Neural progenitor cell (in vitro differentiated cells): ENCODE data around the gene ITGA2B.
"Not testable (repeated sequence)": the region's sequence is repeated elsewhere in the genome, so short reads cannot be mapped to it uniquely, and the experiment has no call there.

Experiments used
- EZH2 ChIP-seq: fragments of 200-600 bp; sonication (generic); IDR thresholded peaks from 2 replicates; pipeline ENCODE4 v1.6.1; 2017; ENCODE audit warnings: antibody characterized with exemption, mild to moderate bottlenecking, moderate library complexity
- EZH2phosphoT487 ChIP-seq: fragments of 200-600 bp; sonication (generic); IDR thresholded peaks from 2 replicates; pipeline ENCODE4 v1.6.1; 2017; ENCODE audit warnings: antibody characterized with exemption
- TF ChIP-seq, protein P1 (sequence below): fragments of 200-600 bp; sonication (generic); IDR thresholded peaks from 2 replicates; pipeline ENCODE4 v1.5.1; 2017; ENCODE audit warnings: antibody characterized with exemption, mild to moderate bottlenecking

- TF ChIP-seq, protein P1, sequence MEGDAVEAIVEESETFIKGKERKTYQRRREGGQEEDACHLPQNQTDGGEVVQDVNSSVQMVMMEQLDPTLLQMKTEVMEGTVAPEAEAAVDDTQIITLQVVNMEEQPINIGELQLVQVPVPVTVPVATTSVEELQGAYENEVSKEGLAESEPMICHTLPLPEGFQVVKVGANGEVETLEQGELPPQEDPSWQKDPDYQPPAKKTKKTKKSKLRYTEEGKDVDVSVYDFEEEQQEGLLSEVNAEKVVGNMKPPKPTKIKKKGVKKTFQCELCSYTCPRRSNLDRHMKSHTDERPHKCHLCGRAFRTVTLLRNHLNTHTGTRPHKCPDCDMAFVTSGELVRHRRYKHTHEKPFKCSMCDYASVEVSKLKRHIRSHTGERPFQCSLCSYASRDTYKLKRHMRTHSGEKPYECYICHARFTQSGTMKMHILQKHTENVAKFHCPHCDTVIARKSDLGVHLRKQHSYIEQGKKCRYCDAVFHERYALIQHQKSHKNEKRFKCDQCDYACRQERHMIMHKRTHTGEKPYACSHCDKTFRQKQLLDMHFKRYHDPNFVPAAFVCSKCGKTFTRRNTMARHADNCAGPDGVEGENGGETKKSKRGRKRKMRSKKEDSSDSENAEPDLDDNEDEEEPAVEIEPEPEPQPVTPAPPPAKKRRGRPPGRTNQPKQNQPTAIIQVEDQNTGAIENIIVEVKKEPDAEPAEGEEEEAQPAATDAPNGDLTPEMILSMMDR = not testable (repeated sequence)
- not testable (repeated sequence) for TF ChIP-seq EZH2, EZH2phosphoT487
Observed at GRCh38 chr17:44368391-44369243, 20.8 kb downstream of the ITGA2B start.
